HCT116 (cell line): ENCODE data around the gene CHRNA7. TPM values are rescaled to one million over a fixed set of nuclear protein-coding genes. Genes with fewer than 3 reads are reported as not detected.

ENCODE experiments used
- ATAC-seq: fragments of 200-7000 bp; cut with Tn5 transposase; 2 replicates; pipeline ENCODE4 v1.9.1; 2020; ENCODE audit warnings: mild to moderate bottlenecking, moderate library complexity
- BruUV-seq: library from RNA; stranded (reverse); fragments of 400-500 nt; replicated peaks from 2 replicates; lab custom pipeline; 2021; lab: Mats Ljungman, UMichigan
- CTCF ChIA-PET: fragments of 300-600 bp; sonication (Branson Sonifier 250); formaldehyde crosslinking; loops from one replicate; lab custom pipeline; 2021; ENCODE audit warnings: antibody characterized with exemption; lab: Charles Lee
- POLR2A ChIA-PET: fragments of 300-600, 350-600 bp; sonication (Branson Sonifier 250); formaldehyde crosslinking; loops from one replicate; lab custom pipeline; 2021; ENCODE audit warnings: antibody characterized with exemption; lab: Charles Lee
- RAD21 ChIA-PET, 2 experiments: fragments of 300-600 bp; sonication (Branson Sonifier 250); formaldehyde crosslinking; loops; one replicate each; lab custom pipeline; 2023; ENCODE audit warnings: low total read pairs in 2 of 2; ENCODE audit not compliant: uncharacterized antibody in 2 of 2, unreplicated experiment in 2 of 2, low non-redundant PET in 1 of 2; lab: Charles Lee
- DNase-seq: peaks from one replicate; pipeline ENCODE4 v3.0.0-alpha.2; 2010; ENCODE audit warnings: low read depth, low spot score
- H2AFZ ChIP-seq: fragments of 200-600 bp; shearing (Covaris generic), sonication (generic); 2 replicates; pipeline ENCODE4 v1.6.1; 2017; ENCODE audit warnings: low read depth, mixed run types, mixed read lengths, antibody characterized with exemption, low read length; ENCODE audit not compliant: poor library complexity, severe bottlenecking
- H3K27ac ChIP-seq: 2 replicates; pipeline ENCODE4 v1.5.1; 2012; ENCODE audit warnings: low read depth, low read length
- H3K27me3 ChIP-seq: fragments of 200-600 bp; sonication (generic); 2 replicates; pipeline ENCODE4 v1.6.1; 2016; ENCODE audit warnings: mixed run types, low read length, mixed read lengths; ENCODE audit not compliant: insufficient read depth
- H3K36me3 ChIP-seq, 2 experiments: fragments of 200-500 bp in 1 of 2; fragments of 200-600 bp in 1 of 2; sonication (Bioruptor generic) in 1 of 2; sonication (generic) in 1 of 2; 2 replicates each; pipeline versions ENCODE4 v1.5.1 to v1.6.1; 2014 to 2016; ENCODE audit warnings: low read length in 2 of 2, inconsistent platforms in 1 of 2, mixed read lengths in 1 of 2, mixed run types in 1 of 2; ENCODE audit not compliant: insufficient read depth in 2 of 2, control insufficient read depth in 1 of 2
- H3K4me1 ChIP-seq, 2 experiments: fragments of 200-600 bp in 1 of 2; sonication (generic) in 1 of 2; 2 replicates each; pipeline versions ENCODE4 v1.5.1 to v1.6.1; 2012 to 2017; ENCODE audit warnings: low read length in 2 of 2, inconsistent platforms in 1 of 2, mild to moderate bottlenecking in 1 of 2, mixed read lengths in 1 of 2, mixed run types in 1 of 2, moderate library complexity in 1 of 2; ENCODE audit not compliant: insufficient read depth in 2 of 2, control insufficient read depth in 1 of 2
- H3K4me2 ChIP-seq: fragments of 200-600 bp; sonication (generic); 2 replicates; pipeline ENCODE4 v1.6.1; 2017; ENCODE audit warnings: mixed run types, low read length, mixed read lengths
- H3K4me3 ChIP-seq, 2 experiments: fragments of 200-600 bp in 1 of 2; sonication (generic) in 1 of 2; replicated peaks in 1 of 2; 2 replicates each; pipeline ENCODE4 v1.5.1; 2011 to 2016; ENCODE audit warnings: low read length in 2 of 2, control low read depth in 1 of 2, low read depth in 1 of 2, mild to moderate bottlenecking in 1 of 2, mixed read lengths in 1 of 2, mixed run types in 1 of 2
- H3K79me2 ChIP-seq: fragments of 200-600 bp; sonication (generic); 2 replicates; pipeline ENCODE4 v1.6.1; 2017; ENCODE audit warnings: mild to moderate bottlenecking, mixed run types, low read length, moderate library complexity, mixed read lengths; ENCODE audit not compliant: insufficient read depth
- H3K9ac ChIP-seq: fragments of 200-600 bp; sonication (generic); 2 replicates; pipeline ENCODE4 v1.6.1; 2016; ENCODE audit warnings: low read length, mixed read lengths
- H3K9me2 ChIP-seq: fragments of 200-600 bp; sonication (generic), shearing (Covaris generic); 2 replicates; pipeline ENCODE4 v1.6.1; 2017; ENCODE audit warnings: mixed run types, mild to moderate bottlenecking, moderate library complexity; ENCODE audit not compliant: insufficient read depth
- H3K9me3 ChIP-seq, 2 experiments: fragments of 200-500 bp in 1 of 2; fragments of 200-600 bp in 1 of 2; sonication (Bioruptor generic) in 1 of 2; sonication (generic) in 1 of 2; 2 replicates each; pipeline ENCODE4 v1.6.1; 2014 to 2017; ENCODE audit warnings: low read length in 2 of 2, mixed read lengths in 2 of 2, inconsistent platforms in 1 of 2, low read depth in 1 of 2, mild to moderate bottlenecking in 1 of 2, mixed run types in 1 of 2, moderate library complexity in 1 of 2; ENCODE audit not compliant: control insufficient read depth in 1 of 2, insufficient read depth in 1 of 2
- H4K20me1 ChIP-seq: fragments of 200-600 bp; sonication (generic), shearing (Covaris generic); 2 replicates; pipeline ENCODE4 v1.6.1; 2017; ENCODE audit warnings: mixed run types, mild to moderate bottlenecking, moderate library complexity; ENCODE audit not compliant: insufficient read depth
- CBX3 ChIP-seq: IDR thresholded peaks from 2 replicates; pipeline ENCODE4 v1.6.1; 2012; ENCODE audit warnings: low read depth
- CEBPB ChIP-seq: IDR thresholded peaks from 2 replicates; pipeline ENCODE4 v1.6.1; 2012; ENCODE audit warnings: low read depth
- ELF1 ChIP-seq: IDR thresholded peaks from 2 replicates; pipeline ENCODE4 v1.6.1; 2012; ENCODE audit warnings: low read depth, borderline replicate concordance
- EZH2phosphoT487 ChIP-seq: fragments of 200-600 bp; IDR thresholded peaks from 2 replicates; pipeline ENCODE4 v1.6.1; 2018; ENCODE audit warnings: antibody characterized with exemption, borderline replicate concordance
- FOSL1 ChIP-seq: IDR thresholded peaks from 2 replicates; pipeline ENCODE4 v1.6.1; 2012; ENCODE audit warnings: low read depth
- JUND ChIP-seq: IDR thresholded peaks from 2 replicates; pipeline ENCODE4 v1.6.1; 2012
- POLR2A ChIP-seq: IDR thresholded peaks from 2 replicates; pipeline ENCODE4 v1.7.0; 2011; ENCODE audit warnings: borderline replicate concordance; ENCODE audit not compliant: insufficient read depth, insufficient read length; ENCODE audit errors: extremely low read depth
- POLR2AphosphoS5 ChIP-seq: IDR thresholded peaks from 2 replicates; pipeline ENCODE4 v1.6.1; 2011; ENCODE audit warnings: mild to moderate bottlenecking, low read depth, low read length, moderate library complexity
- RAD21 ChIP-seq: IDR thresholded peaks from 2 replicates; pipeline ENCODE4 v1.6.1; 2012; ENCODE audit warnings: low read depth, mild to moderate bottlenecking
- SIN3A ChIP-seq: IDR thresholded peaks from 2 replicates; pipeline ENCODE4 v1.6.1; 2012; ENCODE audit warnings: low read depth
- SP1 ChIP-seq: IDR thresholded peaks from 2 replicates; pipeline ENCODE4 v1.6.1; 2012; ENCODE audit warnings: low read depth
- SRF ChIP-seq: IDR thresholded peaks from 2 replicates; pipeline ENCODE4 v1.6.1; 2012; ENCODE audit warnings: low read depth
- TCF7L2 ChIP-seq: IDR thresholded peaks from 2 replicates; pipeline ENCODE4 v1.7.0; 2011; ENCODE audit warnings: borderline replicate concordance, inconsistent platforms; ENCODE audit not compliant: insufficient read depth, insufficient read length; ENCODE audit errors: extremely low read depth
- YY1 ChIP-seq: IDR thresholded peaks from 2 replicates; pipeline ENCODE4 v1.6.1; 2011; ENCODE audit warnings: low read length, low read depth, moderate library complexity, mild to moderate bottlenecking; ENCODE audit not compliant: insufficient replicate concordance; ENCODE audit errors: extremely low read depth
- ZFX ChIP-seq: fragments of 450-650 bp; IDR thresholded peaks from 2 replicates; pipeline ENCODE4 v1.6.1; 2017
- ZNF274 ChIP-seq: fragments of 200-500 bp; sonication (Bioruptor generic); IDR thresholded peaks from 2 replicates; pipeline ENCODE4 v1.6.1; 2014; ENCODE audit warnings: mild to moderate bottlenecking, low read depth, low read length, inconsistent platforms
- intact Hi-C: fragments of 100-400 bp; cut with micrococcal nuclease; formaldehyde crosslinking; loops from 2 replicates; pipeline ENCODE4 v1.10.0; 2022
- total RNA-seq: library from RNA; stranded (reverse); gene quantifications from one replicate; pipeline ENCODE4 v1.2.1, GENCODE V29; 2021; ENCODE audit not compliant: unreplicated experiment
- TF ChIP-seq, protein P1 (sequence below): IDR thresholded peaks from 2 replicates; pipeline ENCODE4 v1.6.1; 2011; ENCODE audit warnings: mild to moderate bottlenecking, low read length, moderate library complexity; ENCODE audit not compliant: insufficient replicate concordance; ENCODE audit errors: extremely low read depth
- TF ChIP-seq, protein P2 (sequence below): IDR thresholded peaks from 2 replicates; pipeline ENCODE4 v1.6.1; 2012
- TF ChIP-seq, protein P3 (sequence below): IDR thresholded peaks from 2 replicates; pipeline ENCODE4 v1.6.1; 2012; ENCODE audit warnings: low read depth
- TF ChIP-seq, protein P4 (sequence below), 3 experiments: fragments of 200-600 bp in 1 of 3; sonication (generic) in 1 of 3; IDR thresholded peaks in 2 of 3; conservative IDR thresholded peaks in 1 of 3; 2 replicates each; pipeline ENCODE4 v1.5.1; 2012 to 2017; ENCODE audit warnings: low read depth in 2 of 3, low read length in 2 of 3, antibody characterized with exemption in 1 of 3, borderline replicate concordance in 1 of 3, control low read depth in 1 of 3, mild to moderate bottlenecking in 1 of 3, mixed read lengths in 1 of 3, mixed run types in 1 of 3, moderate library complexity in 1 of 3; ENCODE audit not compliant: insufficient read depth in 1 of 3

Gene CHRNA7
- total RNA-seq, 1 experiment from 2014 or later = 6.8 TPM

DNA sequence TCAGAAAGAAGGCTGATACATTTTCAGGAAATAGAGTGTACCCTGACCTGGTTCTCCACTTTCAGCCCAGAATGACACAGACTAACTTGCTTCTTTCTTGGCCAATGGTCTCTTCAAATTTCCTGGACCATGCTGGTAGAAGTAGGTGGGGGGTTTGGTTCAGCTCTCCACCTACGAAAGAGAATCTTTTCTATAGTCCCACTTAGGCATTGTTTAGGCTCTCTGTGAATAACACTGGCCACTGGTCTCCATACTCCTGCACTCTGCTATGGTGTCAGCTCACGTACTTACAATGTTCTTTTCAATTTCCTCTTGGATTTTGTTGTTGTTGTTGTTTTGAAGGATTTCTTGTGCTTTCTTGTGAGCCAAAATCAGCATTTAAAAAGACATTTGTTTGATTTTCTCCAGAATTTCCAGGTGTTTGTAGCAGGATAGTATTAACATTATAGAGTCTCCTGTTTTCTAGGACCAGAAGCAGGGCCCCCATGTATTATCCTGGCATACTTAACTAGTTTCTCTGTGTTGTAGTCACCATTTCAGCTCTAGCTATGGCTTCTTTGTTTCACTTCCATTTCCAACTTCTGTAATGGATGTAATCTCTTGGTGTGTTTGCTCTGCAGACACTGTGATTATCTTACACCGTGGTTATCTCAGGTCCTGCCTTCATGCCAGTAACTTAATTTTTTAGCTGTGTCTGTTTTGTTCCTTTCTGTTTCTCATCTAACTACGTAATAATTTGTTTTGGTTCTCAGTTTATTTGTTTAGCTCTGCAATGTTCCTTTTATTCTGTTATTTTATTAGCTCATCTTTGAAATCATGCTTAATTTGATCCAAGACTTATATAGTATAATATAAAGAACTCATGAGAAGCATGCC, 61.4 kb downstream of the CHRNA7 start:
- Histone ChIP-seq H3K36me3 (no peaks in the 10 kb centered on the region), H3K27ac (no peak overlapping the region), H3K27me3 (no peaks in the 10 kb centered on the region), H3K9me3 (no peaks in the 10 kb centered on the region), H4K20me1 (no peaks in the 10 kb centered on the region), H3K79me2 (no peaks in the 10 kb centered on the region), H2AFZ (no peak overlapping the region), H3K4me1 (no peaks in the 10 kb centered on the region; a peak in 1 of 4 replicates), H3K4me2 (no peak overlapping the region), H3K9me2 (no peaks in the 10 kb centered on the region), H3K4me3 (no peak overlapping the region), H3K9ac (no peak overlapping the region)
- no TSS peak for BruUV-seq
- TF ChIP-seq YY1 (no peak), ELF1 (no peak), FOSL1 (no peak), SIN3A (no peak), ZNF274 (no peak), SP1 (no peak), RAD21 (no peak), CEBPB (no peak), POLR2AphosphoS5 (no peak), CBX3 (no peak), SRF (no peak), EZH2phosphoT487 (no peak), POLR2A (no peak), TCF7L2 (no peak), ZFX (no peak), JUND (no peak)
- TF ChIP-seq, protein P1, sequence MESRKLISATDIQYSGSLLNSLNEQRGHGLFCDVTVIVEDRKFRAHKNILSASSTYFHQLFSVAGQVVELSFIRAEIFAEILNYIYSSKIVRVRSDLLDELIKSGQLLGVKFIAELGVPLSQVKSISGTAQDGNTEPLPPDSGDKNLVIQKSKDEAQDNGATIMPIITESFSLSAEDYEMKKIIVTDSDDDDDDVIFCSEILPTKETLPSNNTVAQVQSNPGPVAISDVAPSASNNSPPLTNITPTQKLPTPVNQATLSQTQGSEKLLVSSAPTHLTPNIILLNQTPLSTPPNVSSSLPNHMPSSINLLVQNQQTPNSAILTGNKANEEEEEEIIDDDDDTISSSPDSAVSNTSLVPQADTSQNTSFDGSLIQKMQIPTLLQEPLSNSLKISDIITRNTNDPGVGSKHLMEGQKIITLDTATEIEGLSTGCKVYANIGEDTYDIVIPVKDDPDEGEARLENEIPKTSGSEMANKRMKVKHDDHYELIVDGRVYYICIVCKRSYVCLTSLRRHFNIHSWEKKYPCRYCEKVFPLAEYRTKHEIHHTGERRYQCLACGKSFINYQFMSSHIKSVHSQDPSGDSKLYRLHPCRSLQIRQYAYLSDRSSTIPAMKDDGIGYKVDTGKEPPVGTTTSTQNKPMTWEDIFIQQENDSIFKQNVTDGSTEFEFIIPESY = no peak
- TF ChIP-seq, protein P2, sequence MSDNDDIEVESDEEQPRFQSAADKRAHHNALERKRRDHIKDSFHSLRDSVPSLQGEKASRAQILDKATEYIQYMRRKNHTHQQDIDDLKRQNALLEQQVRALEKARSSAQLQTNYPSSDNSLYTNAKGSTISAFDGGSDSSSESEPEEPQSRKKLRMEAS = no peak
- TF ChIP-seq, protein P3, sequence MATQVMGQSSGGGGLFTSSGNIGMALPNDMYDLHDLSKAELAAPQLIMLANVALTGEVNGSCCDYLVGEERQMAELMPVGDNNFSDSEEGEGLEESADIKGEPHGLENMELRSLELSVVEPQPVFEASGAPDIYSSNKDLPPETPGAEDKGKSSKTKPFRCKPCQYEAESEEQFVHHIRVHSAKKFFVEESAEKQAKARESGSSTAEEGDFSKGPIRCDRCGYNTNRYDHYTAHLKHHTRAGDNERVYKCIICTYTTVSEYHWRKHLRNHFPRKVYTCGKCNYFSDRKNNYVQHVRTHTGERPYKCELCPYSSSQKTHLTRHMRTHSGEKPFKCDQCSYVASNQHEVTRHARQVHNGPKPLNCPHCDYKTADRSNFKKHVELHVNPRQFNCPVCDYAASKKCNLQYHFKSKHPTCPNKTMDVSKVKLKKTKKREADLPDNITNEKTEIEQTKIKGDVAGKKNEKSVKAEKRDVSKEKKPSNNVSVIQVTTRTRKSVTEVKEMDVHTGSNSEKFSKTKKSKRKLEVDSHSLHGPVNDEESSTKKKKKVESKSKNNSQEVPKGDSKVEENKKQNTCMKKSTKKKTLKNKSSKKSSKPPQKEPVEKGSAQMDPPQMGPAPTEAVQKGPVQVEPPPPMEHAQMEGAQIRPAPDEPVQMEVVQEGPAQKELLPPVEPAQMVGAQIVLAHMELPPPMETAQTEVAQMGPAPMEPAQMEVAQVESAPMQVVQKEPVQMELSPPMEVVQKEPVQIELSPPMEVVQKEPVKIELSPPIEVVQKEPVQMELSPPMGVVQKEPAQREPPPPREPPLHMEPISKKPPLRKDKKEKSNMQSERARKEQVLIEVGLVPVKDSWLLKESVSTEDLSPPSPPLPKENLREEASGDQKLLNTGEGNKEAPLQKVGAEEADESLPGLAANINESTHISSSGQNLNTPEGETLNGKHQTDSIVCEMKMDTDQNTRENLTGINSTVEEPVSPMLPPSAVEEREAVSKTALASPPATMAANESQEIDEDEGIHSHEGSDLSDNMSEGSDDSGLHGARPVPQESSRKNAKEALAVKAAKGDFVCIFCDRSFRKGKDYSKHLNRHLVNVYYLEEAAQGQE = no peak
- TF ChIP-seq, protein P4, sequence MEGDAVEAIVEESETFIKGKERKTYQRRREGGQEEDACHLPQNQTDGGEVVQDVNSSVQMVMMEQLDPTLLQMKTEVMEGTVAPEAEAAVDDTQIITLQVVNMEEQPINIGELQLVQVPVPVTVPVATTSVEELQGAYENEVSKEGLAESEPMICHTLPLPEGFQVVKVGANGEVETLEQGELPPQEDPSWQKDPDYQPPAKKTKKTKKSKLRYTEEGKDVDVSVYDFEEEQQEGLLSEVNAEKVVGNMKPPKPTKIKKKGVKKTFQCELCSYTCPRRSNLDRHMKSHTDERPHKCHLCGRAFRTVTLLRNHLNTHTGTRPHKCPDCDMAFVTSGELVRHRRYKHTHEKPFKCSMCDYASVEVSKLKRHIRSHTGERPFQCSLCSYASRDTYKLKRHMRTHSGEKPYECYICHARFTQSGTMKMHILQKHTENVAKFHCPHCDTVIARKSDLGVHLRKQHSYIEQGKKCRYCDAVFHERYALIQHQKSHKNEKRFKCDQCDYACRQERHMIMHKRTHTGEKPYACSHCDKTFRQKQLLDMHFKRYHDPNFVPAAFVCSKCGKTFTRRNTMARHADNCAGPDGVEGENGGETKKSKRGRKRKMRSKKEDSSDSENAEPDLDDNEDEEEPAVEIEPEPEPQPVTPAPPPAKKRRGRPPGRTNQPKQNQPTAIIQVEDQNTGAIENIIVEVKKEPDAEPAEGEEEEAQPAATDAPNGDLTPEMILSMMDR (IDR thresholded peaks at IDR 0.05 in 2 of 3, conservative IDR thresholded peaks at IDR 0.05 in 1 of 3; ENCODE audit: borderline replicate concordance in 1 of 3, insufficient read depth in 1 of 3, low read depth in 2 of 3, low read length in 2 of 3) = no peak
- ChIA-PET RAD21 (no interaction called here), POLR2A (no interaction called here), CTCF (no interaction called here)
- ATAC-seq (no peak), DNase-seq (no peak)
- intact Hi-C loops = no loop called here
